Esophagus (tissue), 2 donors: Measurements from ENCODE around the gene TMEFF1. TPM values are rescaled to one million over a fixed set of nuclear protein-coding genes. Genes with fewer than 3 reads are reported as not detected.

ENCODE experiments used
- H3K27ac ChIP-seq, 2 donors: one replicate each; pipeline ENCODE4 v1.5.1; 2013; ENCODE audit warnings: low read depth in 2 of 2, mild to moderate bottlenecking in 2 of 2, inconsistent platforms in 1 of 2, low read length in 1 of 2, moderate library complexity in 1 of 2
- H3K27me3 ChIP-seq, 2 donors: one replicate each; pipeline ENCODE4 v1.6.1; 2013; ENCODE audit warnings: low read length in 2 of 2, control low read depth in 1 of 2, mild to moderate bottlenecking in 1 of 2; ENCODE audit not compliant: insufficient read depth in 2 of 2, control insufficient read depth in 1 of 2
- H3K36me3 ChIP-seq, 2 donors: one replicate each; pipeline ENCODE4 v1.6.1; 2013; ENCODE audit warnings: low read length in 1 of 2; ENCODE audit not compliant: control insufficient read depth in 2 of 2, insufficient read depth in 2 of 2
- H3K4me1 ChIP-seq, 2 donors: one replicate each; pipeline ENCODE4 v1.6.1; 2013; ENCODE audit warnings: low read length in 1 of 2; ENCODE audit not compliant: control insufficient read depth in 2 of 2, insufficient read depth in 2 of 2
- H3K4me3 ChIP-seq, 2 donors: one replicate each; pipeline ENCODE4 v1.5.1; 2013; ENCODE audit warnings: low read length in 2 of 2, mild to moderate bottlenecking in 2 of 2, low read depth in 1 of 2, moderate library complexity in 1 of 2
- H3K9me3 ChIP-seq, 2 donors: one replicate each; pipeline ENCODE4 v1.6.1; 2013; ENCODE audit warnings: mild to moderate bottlenecking in 2 of 2, low read depth in 1 of 2, low read length in 1 of 2, moderate library complexity in 1 of 2; ENCODE audit not compliant: control insufficient read depth in 2 of 2, insufficient read depth in 1 of 2
- WGBS, 2 donors: extraction: QIAGEN DNeasy Blood & Tissue Kit; methylation state at CpG; one replicate each; pipeline ENCODE4 v1.1.7; 2013; 5-methylcytosine and 5-hydroxymethylcytosine counted together
- polyA plus RNA-seq, 2 donors: library from polyadenylated mRNA; stranded (reverse); fragments of 200-250 nt; gene quantifications; one replicate each; pipeline ENCODE4 v1.2.3, GENCODE V29; 2013
- donor health status: healthy with polysubstance abuse.
- donor health status: Bipolar disorder and iron deficiency.

Gene TMEFF1
- polyA plus RNA-seq, 2 donors, result 0.02 TPM; not detected in 1

DNA sequence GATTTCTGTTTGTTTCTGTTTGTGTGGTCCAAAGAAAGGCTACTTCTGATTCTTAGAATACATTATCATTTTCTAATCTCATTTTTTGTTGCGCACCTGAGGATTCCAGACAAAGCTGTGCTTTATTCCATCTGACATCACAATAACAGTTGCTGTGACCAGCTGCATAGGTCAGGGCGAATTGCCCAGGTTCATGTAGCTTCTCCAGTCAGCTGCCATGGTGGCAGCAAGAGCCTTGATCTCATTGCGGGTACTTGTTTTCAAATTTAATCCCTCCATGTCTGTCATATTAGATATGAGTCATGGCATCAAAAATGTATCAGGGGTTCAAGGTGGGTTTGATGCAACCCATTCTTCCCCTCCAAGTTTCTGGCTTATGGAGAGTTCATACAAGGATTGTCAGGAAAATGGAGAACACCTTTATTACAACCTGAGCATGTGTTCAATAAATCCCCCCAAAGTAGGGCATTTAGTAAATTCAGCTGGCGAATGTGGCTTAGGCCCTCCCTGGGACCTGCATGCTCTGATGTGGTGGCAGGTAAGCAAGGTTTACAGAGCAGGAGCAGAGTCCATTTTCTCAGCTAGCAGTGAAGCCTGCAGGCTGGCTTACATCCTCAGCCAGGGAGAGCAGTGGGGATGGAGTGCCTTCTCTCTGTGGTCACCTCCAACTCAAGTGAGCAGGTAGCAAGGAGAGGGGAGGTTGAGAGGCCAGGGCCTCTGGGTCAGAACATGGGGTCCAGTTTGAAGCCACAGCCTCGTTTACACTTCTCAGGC, 118.9 kb downstream of the TMEFF1 start:
- Histone ChIP-seq H3K4me3 (no peak overlapping the region), H3K27ac (no peak overlapping the region), H3K27me3 (no peaks in the 10 kb centered on the region), H3K36me3 (no peaks in the 10 kb centered on the region), H3K4me1 (peaks cover 0 to 2% of the 10 kb centered on the region in 2 donors), H3K9me3 (no peaks in the 10 kb centered on the region)
- WGBS, 2 donors, result 85% methylated on average over 5 of the region's 5 CpGs

DNA sequence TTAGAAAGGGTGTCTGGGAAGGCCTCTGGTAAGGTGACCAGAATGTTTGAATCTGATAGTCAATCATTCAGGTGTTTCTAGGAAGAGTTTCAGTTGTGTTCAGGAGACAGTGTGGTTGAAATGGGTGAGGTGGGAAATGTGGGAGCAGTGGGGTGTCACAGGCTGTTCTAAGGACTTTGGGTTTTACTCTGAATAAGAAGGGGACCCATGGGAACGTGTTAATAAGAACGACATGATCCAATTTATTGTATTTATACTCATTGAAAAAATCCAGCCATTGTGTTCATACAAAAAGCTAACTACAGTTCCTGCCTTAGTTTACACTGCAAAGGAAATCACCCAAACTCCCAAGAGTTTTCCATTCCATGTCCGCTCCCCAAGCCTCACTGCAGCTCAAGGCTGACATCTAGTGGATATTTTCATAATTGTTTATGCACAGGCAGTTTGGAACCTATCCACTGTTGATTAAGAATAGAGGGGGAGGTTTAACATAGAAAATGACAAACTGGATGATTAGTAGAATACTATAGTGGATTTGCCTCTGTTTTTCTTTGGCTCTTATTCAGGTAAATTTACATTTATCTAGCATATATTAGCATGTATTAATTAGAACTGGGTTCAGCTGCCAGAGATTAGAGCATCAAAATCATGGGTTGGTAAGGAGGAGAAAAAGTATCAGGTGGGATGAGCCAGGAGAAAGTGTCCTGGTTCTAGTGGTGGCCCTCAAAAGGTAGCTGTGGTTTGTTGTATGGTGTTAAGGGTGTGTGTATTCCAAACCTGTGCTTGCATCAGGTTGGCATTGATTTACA, 122.6 kb downstream of the TMEFF1 start:
- no peaks in the 10 kb centered on the region for H3K36me3 ChIP-seq
- peaks cover 2 to 4% of the 10 kb centered on the region in 2 donors for H3K4me1 ChIP-seq
- 16 to 18% methylated on average over 3 of the region's 3 CpGs for WGBS, 2 donors
- no peaks in the 10 kb centered on the region for H3K9me3 ChIP-seq
- no peaks in the 10 kb centered on the region for H3K27me3 ChIP-seq
- no peak overlapping the region for H3K27ac ChIP-seq
- H3K4me3 ChIP-seq, result no peak overlapping the region

DNA sequence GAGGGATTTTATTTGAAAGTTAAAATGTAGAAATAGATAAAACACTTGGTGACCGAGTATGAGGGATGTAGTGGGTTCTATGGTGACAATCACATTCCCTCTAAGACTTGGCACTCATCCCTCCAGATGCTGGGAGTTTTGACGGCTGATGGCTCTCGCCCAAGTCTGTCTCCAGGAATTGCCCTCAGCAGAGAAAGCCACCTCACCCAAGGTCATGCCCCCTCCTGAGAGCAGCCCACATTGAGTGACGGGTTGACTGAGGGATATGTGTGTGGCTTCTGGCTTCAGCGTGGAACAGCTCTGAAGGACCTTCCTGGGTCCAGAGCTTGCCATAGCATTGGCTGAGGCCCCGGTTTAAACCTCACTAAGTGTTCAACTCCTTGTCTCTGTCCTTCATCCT, 124.3 kb downstream of the TMEFF1 start:
- no peaks in the 10 kb centered on the region for H3K9me3 ChIP-seq
- H3K4me1 ChIP-seq, result peaks cover 4% of the 10 kb centered on the region in 2 donors
- WGBS, 2 donors, result 43 to 46% methylated on average over 6 of the region's 6 CpGs

DNA sequence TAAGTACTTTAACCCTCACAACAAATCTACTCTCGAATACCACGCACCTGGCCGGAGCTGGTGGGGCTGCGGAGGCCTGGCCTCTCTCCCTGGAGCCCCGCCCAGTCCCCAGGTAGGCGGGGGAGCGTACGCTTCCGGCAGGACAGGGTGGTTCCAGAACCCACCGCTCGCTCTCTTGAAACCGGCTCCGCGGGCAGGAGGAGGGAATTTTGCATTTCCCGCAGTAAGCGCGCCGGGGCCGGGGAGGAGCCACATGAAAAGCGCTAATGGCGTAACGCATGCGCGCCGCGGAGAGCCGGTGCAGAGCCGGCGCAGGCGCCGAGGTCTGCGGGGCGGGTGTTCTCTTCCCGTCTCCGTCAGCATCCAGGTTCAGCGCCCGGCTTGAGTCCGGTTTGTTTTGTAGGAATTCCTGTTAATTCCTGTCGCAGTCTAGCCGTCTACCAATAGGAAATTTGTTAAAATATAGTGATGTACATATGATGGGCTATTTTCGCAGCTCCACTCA, 125.7 kb downstream of the TMEFF1 start:
- H3K4me3 ChIP-seq, result peak overlapping the region; percentile 43 to 51
- H3K27ac ChIP-seq, result peak overlapping the region in 1 of 2 donors; percentile 57
- 1% methylated on average over 35 to 41 of the region's 41 CpGs for WGBS, 2 donors
- peaks cover 4% of the 10 kb centered on the region in 2 donors for H3K4me1 ChIP-seq
- H3K36me3 ChIP-seq, result no peaks in the 10 kb centered on the region
- no peaks in the 10 kb centered on the region for H3K9me3 ChIP-seq
- H3K27me3 ChIP-seq, result no peaks in the 10 kb centered on the region

More for the DNA sequence above, 124.3 kb downstream of the TMEFF1 start:
- Histone ChIP-seq H3K4me3 (no peak overlapping the region), H3K27ac (no peak overlapping the region), H3K36me3 (no peaks in the 10 kb centered on the region), H3K27me3 (no peaks in the 10 kb centered on the region)

DNA sequence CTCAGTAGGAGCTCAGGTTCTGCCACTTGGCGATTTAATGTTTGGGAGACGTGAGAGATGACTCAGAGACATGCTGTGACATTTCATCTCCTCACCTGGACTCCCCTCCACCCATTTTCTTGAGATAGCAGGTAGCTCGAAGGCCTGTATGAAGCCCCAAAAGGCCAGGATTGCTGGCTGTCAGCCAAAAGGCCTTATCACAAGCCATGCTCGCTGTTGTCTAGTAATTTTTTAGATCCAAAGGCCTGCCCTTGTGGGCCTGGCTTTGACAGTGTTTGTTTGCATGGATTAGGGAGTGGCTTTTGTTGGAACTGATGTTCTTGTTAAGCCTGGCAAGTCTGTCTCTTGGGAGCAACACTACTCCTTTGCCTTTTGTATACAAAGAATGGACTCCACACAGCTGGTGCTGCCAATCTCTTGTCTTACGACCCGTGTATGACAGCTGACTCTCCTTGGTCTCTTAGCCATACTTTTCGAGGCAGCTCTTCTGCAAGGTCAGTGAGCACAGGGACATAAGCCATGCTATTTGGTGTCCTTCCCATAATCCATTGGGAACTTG, 127.7 kb downstream of the TMEFF1 start:
- peak overlapping the region in 1 of 2 donors; percentile 19 for H3K27ac ChIP-seq
- WGBS, 2 donors, result 57 to 62% methylated on average over 7 of the region's 7 CpGs
- no peaks in the 10 kb centered on the region for H3K27me3 ChIP-seq
- no peaks in the 10 kb centered on the region for H3K36me3 ChIP-seq
- H3K9me3 ChIP-seq, result no peaks in the 10 kb centered on the region
- peaks cover 4% of the 10 kb centered on the region in 2 donors for H3K4me1 ChIP-seq
- no peak overlapping the region for H3K4me3 ChIP-seq

DNA sequence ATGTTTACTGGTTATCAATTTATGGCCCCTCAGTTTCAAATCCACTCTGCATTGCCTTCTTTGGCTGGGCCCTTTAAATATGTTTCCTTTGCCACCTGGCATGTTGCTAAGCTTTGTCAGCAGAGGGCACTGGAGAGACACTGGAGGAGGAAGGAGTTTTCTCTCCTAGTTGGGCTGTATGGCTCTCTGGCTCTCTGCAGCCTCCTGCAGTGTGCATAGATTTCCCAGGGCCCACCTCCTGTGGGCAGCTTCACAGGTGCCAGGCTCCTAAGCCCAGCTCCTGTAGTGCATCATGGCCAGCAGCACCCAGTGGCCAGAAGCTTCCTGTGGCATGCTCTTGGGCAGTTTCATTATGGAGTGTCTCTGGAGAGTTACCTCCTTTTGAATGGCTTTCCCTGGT, 128.3 kb downstream of the TMEFF1 start:
- Histone ChIP-seq H3K4me1 (peaks cover 4% of the 10 kb centered on the region in 2 donors), H3K9me3 (no peaks in the 10 kb centered on the region), H3K4me3 (no peak overlapping the region), H3K27me3 (no peaks in the 10 kb centered on the region), H3K27ac (no peak overlapping the region), H3K36me3 (no peaks in the 10 kb centered on the region)

DNA sequence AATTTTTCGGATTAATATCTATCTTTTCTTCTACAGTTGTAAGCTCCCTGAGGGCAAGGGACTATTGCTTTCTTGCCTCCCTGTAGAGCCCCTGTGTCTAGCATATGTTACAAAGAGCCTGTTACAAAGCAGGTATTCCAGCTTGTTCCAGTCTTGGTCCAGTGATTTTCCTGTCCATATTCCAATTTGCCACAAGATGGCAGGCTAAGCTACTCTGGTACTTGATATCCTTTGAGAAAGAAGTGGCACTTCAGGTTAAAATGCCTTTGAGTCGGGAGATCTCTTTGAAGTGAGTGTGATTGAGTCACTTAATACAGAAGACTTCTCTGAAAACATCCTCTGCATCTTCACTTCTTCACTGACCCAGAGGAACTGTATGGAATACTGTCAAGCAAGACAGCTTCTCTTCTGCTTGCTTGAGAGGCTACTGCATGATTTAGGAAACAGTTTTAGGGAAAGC, 129.4 kb downstream of the TMEFF1 start:
- Histone ChIP-seq H3K4me3 (no peak overlapping the region), H3K9me3 (no peaks in the 10 kb centered on the region), H3K36me3 (no peaks in the 10 kb centered on the region), H3K27ac (no peak overlapping the region), H3K27me3 (no peaks in the 10 kb centered on the region), H3K4me1 (peaks cover 4% of the 10 kb centered on the region in 2 donors)
- 25 to 34% methylated on average over 2 of the region's 2 CpGs for WGBS, 2 donors

DNA sequence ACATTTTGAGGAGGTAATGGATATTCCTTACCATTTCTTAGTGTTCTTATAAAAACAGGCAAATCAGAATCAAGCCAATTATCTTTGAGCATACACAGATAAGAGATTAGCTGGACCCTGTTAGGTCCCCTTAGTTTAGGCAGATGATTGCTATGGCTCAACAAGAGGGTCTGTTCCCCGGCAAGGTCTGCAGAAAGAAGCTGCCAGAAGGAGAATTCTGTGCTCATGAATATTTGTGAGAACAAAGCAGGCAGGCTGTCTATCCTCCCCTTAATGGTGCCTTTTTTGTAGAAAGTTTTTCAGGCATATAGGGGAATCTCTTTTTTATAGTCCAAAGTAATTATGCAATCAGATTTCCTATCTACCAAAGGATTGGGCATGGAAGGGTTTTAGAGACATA, 132.5 kb downstream of the TMEFF1 start:
- Histone ChIP-seq H3K4me3 (no peak overlapping the region), H3K27me3 (no peaks in the 10 kb centered on the region), H3K27ac (no peak overlapping the region), H3K9me3 (no peaks in the 10 kb centered on the region), H3K4me1 (peaks cover 0 to 4% of the 10 kb centered on the region in 2 donors), H3K36me3 (no peaks in the 10 kb centered on the region)
- 29 to 42% methylated on average over 1 of the region's 1 CpG for WGBS, 2 donors

DNA sequence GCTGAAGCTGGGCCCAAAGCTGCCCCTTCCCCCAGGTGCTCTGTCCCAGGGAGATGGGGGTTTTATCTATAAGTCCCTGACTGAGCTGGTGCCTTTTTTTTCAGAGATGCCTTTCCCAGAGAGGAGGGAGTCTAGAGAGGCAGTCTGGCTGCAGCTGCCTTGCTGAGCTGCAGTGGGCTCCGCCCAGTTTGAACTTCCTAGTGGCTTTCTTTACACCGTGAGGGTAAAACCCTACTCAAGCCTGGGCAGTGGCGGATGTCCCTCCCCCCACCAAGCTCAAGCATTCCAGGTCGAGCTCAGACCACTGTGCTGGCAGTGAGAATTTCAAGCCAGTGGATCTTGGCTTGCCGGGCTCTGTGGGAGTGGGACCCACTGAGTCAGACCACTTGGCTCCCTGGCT, 146.2 kb downstream of the TMEFF1 start:
- no peaks in the 10 kb centered on the region for H3K27me3 ChIP-seq
- WGBS, 2 donors, result 62 to 68% methylated on average over 5 of the region's 5 CpGs
- H3K9me3 ChIP-seq, result peaks cover 0 to 3% of the 10 kb centered on the region in 2 donors
- H3K36me3 ChIP-seq, result no peaks in the 10 kb centered on the region
- no peaks in the 10 kb centered on the region for H3K4me1 ChIP-seq
- no peak overlapping the region for H3K4me3 ChIP-seq
- no peak overlapping the region for H3K27ac ChIP-seq
